CD4-positive, alpha-beta T cell treated with Interleukin-2 at 100 ng/mL for 4 hours (primary cell): ENCODE results near the gene SEC16A.
"Not testable (repeated sequence)": the region's sequence is repeated elsewhere in the genome, so short reads cannot be mapped to it uniquely, and the experiment has no call there.

Experiments used
- DNase-seq: peaks from one replicate; pipeline ENCODE4 v3.0.0-alpha.2; 2020; ENCODE audit warnings: low spot score

The SEC16A gene

GRCh38 chr9:136419092-136419420, 63.8 kb downstream of the SEC16A start:
- no peak for DNase-seq

GRCh38 chr9:136418182-136419091, 64.4 kb downstream of the SEC16A start:
- DNase-seq: no peak

GRCh38 chr9:136416914-136417313, 65.9 kb downstream of the SEC16A start:
- DNase-seq: no peak

- no peak for DNase-seq
Observed at GRCh38 chr9:136416427-136416826, 66.4 kb downstream of the SEC16A start.

GRCh38 chr9:136412962-136413361, 69.9 kb downstream of the SEC16A start:
- no peak for DNase-seq

- no peak for DNase-seq
Observed at GRCh38 chr9:136411378-136411777, 71.5 kb downstream of the SEC16A start.

- DNase-seq: peak; percentile 92
Observed at GRCh38 chr9:136410500-136411287, 72.1 kb downstream of the SEC16A start, which contains the start of the genes ENTR1 and PMPCA. ENTR1 (minus strand) TSS chr9:136410614; CDS start chr9:136410397, 217 bp downstream. PMPCA (plus strand) TSS chr9:136410658; CDS start chr9:136410669, 11 bp downstream.

- DNase-seq: peak; percentile 28
Observed at GRCh38 chr9:136409557-136410455, 73.0 kb downstream of the SEC16A start.

- peak; percentile 16 for DNase-seq
Observed at GRCh38 chr9:136407911-136408310, 74.9 kb downstream of the SEC16A start.

- not testable (repeated sequence) for DNase-seq
Observed at GRCh38 chr9:136407061-136407460, 75.8 kb downstream of the SEC16A start.

GRCh38 chr9:136405904-136406303, 76.9 kb downstream of the SEC16A start:
- not testable (repeated sequence) for DNase-seq

GRCh38 chr9:136405481-136405880, 77.4 kb downstream of the SEC16A start:
- DNase-seq: no peak

- DNase-seq: no peak
Observed at GRCh38 chr9:136404801-136405136, 78.1 kb downstream of the SEC16A start.

GRCh38 chr9:136403915-136404800, 78.7 kb downstream of the SEC16A start:
- peak; percentile 47 for DNase-seq

GRCh38 chr9:136403538-136403914, 79.3 kb downstream of the SEC16A start:
- peak; percentile 89 for DNase-seq

- DNase-seq: no peak
Observed at GRCh38 chr9:136402067-136402466, 80.8 kb downstream of the SEC16A start.

- no peak for DNase-seq
Observed at GRCh38 chr9:136401173-136401922, 81.5 kb downstream of the SEC16A start.

- DNase-seq: peak; percentile 88
Observed at GRCh38 chr9:136400038-136400834, 82.6 kb downstream of the SEC16A start, which contains the start of gene SNAPC4. SNAPC4 (minus strand) TSS chr9:136400170; CDS start chr9:136398428, 1,742 bp downstream.
